GM19397 (cell line): ENCODE measurements around the gene ASXL1.

Source experiments
- ATAC-seq: cut with Tn5 transposase; IDR thresholded peaks from one replicate; pipeline ENCODE4 v1.9.1; 2021; ENCODE audit warnings: mild to moderate bottlenecking, moderate library complexity; ENCODE audit not compliant: unreplicated experiment

ASXL1 gene

GRCh38 chr20:32438331-32438858 is 80.3 kb downstream of the ASXL1 start:
- ATAC-seq, result no peak

- ATAC-seq, result no peak
Measured at GRCh38 chr20:32439132-32439829, 81.2 kb downstream of the ASXL1 start.

- ATAC-seq, result no peak
Measured at GRCh38 chr20:32440069-32440757, 82.1 kb downstream of the ASXL1 start.

- no peak for ATAC-seq
Measured at GRCh38 chr20:32440758-32441078, 82.6 kb downstream of the ASXL1 start.

- ATAC-seq, result no peak
Measured at GRCh38 chr20:32441638-32442037, 83.5 kb downstream of the ASXL1 start.

GRCh38 chr20:32442630-32443373 is 84.7 kb downstream of the ASXL1 start:
- ATAC-seq, result no peak

GRCh38 chr20:32443386-32443974 is 85.3 kb downstream of the ASXL1 start:
- ATAC-seq, result no peak

GRCh38 chr20:32444474-32445220 is 86.5 kb downstream of the ASXL1 start:
- ATAC-seq, result no peak

- no peak for ATAC-seq
Measured at GRCh38 chr20:32445539-32446273, 87.6 kb downstream of the ASXL1 start.

- ATAC-seq, result no peak
Measured at GRCh38 chr20:32446301-32447100, 88.4 kb downstream of the ASXL1 start.

GRCh38 chr20:32447136-32448027 is 89.3 kb downstream of the ASXL1 start:
- ATAC-seq, result no peak

- no peak for ATAC-seq
Measured at GRCh38 chr20:32448306-32449056, 90.3 kb downstream of the ASXL1 start.

- no peak for ATAC-seq
Measured at GRCh38 chr20:32449057-32449889, 91.1 kb downstream of the ASXL1 start.

- ATAC-seq, result no peak
Measured at GRCh38 chr20:32449890-32450401, 91.8 kb downstream of the ASXL1 start.

- ATAC-seq, result no peak
Measured at GRCh38 chr20:32450484-32451061, 92.4 kb downstream of the ASXL1 start.

- ATAC-seq, result no peak
Measured at GRCh38 chr20:32451340-32451681, 93.2 kb downstream of the ASXL1 start.
